SIG-M5 treated with dmso at 0.1 percent for 504 hours (cell line): ENCODE results near the gene BRIP1.
A peak's percentile ranks its signal among the peaks of the same experiment; 100 is the strongest.
"Not testable (repeated sequence)": the region's sequence is repeated elsewhere in the genome, so short reads cannot be mapped to it uniquely, and the experiment has no call there.

Experiments
- DNase-seq: peaks from one replicate; lab custom pipeline; 2025; ENCODE audit not compliant: unreplicated experiment; lab: John Stamatoyannopoulos, UW

Gene BRIP1

DNA sequence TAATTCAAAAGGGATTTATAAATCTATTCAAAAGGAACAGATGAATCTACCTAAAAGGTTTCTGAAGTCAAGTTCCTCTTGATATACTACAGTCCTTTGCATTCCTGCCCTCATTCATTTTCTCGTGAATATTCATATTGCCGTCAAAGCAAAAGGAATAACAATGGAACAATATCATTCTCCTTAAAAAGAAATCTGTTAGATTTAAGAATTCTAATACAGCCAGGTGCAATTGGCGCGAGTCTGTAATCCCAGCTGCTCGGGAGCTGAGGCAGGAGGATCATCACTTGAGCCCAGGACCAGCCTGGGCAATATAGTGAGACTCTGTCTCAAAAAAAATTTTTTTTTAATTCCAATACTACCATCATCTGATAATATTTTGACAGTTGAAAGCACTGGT lies 130.3 kb downstream of the BRIP1 start:
- DNase-seq = no peak

DNA sequence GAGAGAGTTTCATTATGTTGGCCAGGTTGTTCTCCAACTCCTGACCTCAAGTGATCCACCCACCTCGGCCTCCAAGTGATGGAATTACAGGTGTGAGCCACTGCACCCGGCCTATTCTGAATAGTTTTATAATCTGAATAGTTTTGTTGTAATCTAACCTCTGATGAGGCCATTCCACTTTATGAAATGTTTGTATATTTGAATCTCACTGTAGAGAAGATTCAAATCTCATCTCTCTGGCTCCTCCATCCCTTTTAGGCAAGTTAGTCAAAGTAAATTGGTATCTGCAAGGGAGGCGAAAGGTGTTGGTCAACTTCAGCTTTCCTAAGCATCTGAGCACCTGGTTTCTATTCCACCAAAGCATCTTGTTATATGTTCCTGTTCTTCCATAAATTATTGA lies 131.2 kb downstream of the BRIP1 start:
- DNase-seq = no peak

DNA sequence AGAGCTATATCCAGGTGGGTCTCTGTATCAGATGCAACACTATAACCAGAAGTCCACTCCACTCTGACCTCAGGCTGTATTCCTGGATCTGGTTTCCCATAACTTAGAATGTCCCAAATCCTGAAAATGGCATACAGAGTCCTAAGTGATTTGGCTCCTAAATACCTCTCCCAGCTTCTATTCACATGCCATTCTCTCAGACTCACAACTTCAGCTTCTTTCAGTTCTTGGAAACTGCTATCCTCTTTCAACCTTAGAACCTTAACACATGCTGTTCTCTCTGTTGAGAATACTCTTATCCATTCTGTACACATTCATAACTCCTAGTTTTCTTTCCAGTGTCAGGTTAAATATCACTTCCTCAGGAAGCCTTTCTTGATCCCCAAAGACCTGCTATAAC lies 132.0 kb downstream of the BRIP1 start:
- no peak for DNase-seq

DNA sequence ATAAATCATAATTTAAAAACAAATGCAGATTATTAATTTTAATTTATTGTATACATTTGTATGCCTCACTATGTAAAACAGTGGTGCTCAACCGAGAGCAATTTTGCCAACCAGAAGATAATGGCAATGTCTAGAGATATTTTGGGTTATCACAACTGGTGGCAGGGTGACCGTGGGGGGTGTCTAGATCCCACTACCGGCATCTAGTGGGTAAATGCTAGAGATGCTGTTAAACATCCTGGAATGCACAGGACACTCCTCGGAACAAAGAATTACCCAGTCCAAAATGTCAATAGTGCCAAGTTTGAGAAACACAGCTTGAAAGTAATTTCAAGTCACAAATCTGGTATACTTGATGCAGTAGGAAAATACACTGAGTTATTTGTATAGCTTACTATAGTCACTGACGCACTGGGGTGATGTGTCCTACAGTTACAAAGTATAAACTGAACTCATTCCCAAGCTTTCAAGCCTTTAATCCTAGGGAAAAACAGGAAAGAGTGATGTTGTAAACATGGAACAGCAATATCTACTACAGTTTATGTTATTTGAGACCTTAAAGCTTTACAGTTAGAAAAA lies 133.5 kb downstream of the BRIP1 start:
- peak; percentile 67 for DNase-seq

DNA sequence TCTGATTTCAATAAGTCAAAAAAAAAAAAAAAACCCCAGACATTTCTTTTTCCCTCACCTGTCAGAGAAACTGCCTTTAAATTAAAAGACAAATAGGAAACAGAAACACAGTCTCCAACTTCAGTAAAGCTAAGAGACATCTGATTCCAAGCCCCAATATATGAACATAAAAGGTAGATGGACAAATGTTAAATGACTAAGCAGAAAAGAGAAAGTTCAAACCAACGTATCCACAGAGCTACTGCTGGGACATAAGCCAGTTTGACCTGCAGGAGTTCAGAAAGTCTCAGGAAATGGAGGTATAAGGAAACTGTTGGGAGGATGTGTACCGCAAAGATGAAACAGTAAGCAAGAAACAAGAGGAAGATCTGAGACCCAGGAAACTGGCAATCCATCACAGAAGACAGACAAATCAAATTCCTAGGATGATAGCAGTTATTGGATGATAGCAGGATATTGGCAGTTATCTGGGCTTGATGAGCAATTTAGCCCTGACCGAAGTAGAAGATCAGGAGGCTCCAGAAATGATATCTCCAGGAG lies 135.0 kb downstream of the BRIP1 start:
- no peak for DNase-seq

DNA sequence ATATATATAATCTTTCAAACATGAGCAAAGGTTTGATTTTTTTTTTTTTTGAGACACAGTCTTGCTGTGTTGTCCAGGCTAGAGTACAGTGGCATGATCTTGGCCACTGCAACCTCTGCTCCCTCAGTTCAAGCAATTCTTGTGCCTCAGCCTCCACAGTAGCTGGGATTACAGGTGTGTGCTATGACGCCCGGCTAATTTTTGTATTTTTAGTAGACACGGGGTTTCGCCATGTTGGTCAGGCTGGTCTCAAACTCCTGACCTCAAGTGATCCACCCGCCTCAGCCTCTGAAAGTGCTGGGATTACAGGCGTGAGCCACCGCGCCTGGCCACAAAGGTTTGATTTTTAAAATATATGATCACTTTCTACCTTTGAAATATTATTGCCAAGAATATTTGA lies 135.5 kb downstream of the BRIP1 start:
- not testable (repeated sequence) for DNase-seq

DNA sequence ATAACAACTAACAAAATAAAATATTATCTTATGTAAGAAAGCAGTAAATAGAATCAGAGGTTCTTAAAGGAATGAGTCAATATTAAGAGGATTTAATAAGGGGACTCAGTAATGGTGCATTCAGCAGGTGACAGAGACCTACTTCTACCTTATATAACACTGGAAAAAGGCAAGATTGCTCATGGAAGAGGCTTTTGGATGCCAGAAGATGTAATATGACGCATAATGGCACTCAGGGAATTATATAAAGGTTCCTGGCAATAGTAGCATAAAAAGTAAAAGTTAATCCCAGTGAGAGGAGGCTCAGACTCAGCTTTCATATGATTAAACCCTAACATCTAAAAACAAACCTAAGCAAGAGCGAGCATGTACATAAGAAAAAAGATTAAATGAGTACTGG lies 136.4 kb downstream of the BRIP1 start:
- no peak for DNase-seq

DNA sequence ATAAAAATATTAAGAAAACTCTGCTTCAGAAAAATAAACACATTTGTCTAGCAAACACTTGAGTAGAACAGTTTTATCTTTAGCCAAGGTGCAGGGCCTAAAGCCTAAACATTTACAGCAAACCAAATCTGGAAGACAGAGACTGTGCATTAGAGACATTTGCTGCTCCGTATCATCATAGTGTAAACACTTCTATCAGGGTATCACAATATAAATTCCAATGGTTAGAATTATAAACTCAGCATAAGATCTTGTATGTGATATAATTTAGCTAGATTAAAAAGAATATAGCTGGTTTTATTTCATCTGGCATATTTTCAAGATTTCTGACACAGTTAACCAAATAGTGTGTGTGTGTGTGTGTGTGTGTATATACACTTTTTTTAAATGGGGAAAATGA lies 138.6 kb downstream of the BRIP1 start:
- no peak for DNase-seq

DNA sequence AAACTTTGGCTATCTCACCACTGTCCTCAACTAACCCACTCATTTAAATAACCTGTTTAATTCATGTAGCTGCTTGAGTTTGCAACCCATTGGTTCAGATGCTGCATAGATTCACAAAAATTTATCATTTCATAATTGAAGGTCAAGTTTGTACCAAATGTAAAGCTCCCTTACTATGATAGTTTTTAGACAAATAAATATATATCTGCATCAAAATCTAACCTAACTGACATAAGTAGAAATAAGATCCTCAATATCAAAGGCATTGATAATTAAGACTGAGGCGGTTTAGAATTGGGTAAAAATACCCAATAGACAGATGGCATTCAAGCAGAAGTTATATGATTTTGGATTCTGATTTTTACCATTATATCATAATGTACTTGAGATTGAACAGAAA lies 139.4 kb downstream of the BRIP1 start:
- no peak for DNase-seq

DNA sequence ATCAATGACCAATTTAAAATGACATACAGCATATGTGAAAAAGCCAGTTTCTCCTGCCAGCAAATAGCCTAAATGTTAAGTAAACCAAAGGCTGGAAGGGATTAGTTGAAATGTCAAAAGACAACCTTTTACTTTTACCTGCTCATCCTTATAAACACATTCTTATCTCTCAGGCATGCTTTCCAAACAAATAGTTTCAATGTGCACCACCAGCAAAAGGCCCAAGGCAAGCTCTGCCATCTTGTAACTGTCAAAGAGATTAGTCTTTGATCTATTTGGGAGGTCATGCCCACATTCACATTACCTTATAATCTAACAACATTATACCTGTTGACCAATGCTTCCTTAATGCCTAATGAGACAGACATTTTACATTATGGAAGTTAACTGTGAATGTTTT lies 140.1 kb downstream of the BRIP1 start:
- peak; percentile 85 for DNase-seq

DNA sequence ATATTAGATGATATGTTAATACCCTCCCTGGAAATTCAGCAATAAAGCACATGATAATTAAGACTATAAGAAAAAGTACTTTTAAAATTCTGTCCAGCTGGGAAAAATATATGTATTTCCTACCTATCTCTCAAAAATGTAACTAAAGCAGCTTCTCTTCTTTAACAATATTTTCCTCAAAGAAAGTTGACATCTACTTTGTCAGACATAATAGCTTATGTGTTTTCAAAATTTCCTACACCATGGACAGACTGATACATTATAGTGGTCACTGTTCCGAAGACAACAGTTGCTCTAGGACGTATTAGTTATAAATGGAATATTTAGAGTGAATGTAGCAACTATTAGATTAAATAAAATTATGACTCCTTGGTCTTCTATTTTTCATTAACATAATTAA lies 140.9 kb downstream of the BRIP1 start:
- no peak for DNase-seq

DNA sequence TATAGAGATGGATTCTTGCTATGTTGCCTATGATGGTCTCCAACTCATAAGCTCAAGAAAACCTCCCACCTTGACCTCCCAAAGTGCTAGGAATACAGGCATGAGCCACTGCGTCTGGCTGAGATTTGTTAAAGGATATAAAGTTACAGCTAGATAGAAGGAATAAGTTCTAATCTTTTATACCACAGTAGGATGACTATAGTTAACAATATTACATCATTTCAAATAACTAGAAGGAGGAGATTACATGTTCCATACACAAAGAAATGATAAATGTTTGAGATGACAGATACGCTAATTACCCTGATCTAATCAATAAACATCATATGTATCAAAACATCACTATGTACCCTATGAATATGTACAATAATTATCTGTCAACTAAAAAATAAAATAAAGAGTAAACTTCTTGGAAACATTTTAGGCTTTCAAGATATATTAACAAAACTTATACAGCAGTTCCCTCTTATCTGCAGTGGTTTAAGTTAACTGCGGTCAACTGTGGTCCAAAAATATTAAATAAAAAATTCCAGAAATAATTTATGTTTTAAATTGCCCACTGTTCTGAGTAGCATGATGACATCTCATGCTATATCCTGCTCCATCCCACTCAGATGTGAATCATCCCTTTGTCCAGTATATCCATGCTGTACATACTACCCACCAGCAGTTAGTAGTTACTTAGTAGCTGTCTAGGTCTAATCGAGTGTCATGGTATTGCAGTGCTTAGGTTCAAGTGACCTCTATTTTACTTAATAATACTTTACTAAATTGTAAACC lies 143.1 kb downstream of the BRIP1 start:
- no peak for DNase-seq

DNA sequence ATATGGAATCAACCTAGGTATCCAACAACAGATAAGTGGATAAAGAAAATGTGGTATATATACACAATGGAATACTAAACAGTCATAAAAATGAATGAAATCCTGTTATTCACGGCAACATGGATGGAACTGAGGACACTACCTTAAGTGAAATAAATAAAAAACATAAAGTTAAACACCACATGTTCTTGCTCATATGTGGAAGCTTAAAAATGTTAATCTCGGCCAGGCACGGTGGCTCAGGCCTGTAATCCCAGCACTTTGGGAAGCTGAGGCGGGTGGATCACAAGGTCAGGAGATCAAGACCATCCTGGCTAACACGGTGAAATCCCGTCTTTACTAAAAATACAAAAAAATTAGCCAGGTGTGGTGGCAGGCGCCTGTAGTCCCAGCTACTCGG lies 144.1 kb downstream of the BRIP1 start:
- not testable (repeated sequence) for DNase-seq

DNA sequence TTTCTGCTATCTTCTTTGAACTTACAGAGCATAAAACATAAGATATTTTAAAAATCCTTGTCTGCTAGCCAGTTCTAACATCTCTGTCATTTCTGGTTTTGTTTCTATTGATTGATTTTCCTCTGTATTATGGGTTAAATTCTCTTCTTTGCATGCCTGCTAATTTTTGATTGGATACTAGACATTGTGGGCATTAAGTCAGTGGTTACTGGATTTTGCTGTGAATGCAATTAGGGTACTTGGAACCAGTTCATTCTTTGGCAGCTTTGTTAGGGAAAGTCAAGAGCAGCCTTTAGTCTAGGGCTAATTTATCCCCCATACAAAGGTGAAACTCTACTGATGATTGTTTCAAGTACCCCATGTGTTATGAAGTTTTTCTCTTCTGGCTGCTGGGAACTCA lies 145.3 kb downstream of the BRIP1 start:
- DNase-seq = no peak

DNA sequence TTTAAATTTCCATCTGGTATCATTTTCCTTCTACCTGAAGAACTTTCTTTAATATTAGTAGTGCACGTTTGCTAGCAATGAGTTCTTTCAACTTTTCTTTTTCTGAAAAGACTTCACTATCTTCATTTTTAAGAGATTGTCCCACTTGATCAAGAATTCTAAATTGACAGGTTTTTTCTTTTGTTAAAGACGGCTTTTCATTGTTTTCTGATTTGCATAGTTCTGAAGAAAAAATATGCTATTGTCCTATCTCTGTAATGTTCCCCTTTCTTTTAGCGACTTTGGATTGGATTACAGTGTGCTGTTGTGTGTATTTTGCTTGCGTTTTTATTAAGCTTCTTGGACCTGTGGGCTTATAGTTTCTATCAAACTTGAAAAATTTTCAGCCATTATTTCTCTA lies 146.0 kb downstream of the BRIP1 start:
- DNase-seq = no peak

DNA sequence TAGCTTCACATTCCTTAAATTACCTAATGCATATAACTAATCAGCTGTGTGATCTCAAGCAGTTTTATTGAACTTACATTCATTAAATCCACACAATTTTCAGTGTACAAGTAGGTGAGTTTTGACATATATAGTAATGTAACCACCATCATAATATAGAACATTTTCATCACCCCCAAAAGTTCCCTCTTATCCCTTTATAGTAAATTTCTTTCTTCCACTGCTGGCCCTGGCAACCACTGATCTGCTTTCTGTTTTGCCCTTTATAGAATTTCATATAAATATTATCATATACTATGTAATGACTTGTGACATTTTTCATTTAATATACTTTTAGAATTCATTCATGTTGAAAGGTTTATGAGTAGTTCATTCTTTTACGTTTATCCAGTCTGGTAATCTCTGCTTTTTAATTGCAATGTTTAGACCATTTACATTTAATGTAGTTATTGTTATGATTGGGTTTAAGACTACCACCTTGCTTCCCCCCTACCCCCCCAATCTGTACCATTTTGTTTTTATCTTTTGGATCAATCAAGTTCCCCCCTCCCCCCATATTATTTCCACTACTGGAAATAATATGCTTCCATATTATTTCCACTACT lies 147.0 kb downstream of the BRIP1 start:
- DNase-seq = no peak

DNA sequence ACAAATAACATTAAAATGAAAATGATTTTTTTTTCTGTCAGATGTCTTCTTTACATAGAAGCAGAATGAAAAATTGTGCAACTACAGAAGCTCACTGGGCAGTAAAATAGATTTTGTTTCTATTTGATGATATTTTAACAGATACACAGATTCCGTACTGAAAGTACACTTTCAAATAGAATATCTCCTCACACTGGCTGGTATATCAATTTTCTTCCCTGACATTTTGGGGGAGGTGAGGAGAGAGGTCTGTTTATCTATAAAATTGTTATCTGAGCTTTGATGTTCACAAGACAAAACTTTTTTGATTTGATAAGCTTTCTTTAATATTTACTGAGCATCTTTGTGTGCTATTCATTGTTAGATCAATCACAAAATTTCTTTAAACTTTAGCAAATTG lies 148.0 kb downstream of the BRIP1 start:
- no peak for DNase-seq

DNA sequence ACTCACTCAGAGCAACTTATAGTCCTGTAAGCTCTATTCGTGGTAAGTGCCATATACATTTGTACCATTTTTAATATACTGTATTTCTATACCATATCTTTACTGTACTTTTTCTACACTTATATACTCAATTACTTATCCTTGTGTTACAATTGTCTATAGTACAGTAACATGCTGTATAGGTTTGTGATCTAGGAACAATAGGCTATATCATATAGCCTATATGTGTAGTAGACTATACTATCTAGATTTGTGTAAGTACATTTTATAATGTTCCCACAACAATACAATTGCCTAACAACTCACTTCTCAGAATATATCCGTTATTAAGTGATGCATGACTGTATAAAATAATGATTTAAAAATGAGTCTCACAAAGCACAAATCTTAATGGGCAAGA lies 149.0 kb downstream of the BRIP1 start:
- DNase-seq = no peak

DNA sequence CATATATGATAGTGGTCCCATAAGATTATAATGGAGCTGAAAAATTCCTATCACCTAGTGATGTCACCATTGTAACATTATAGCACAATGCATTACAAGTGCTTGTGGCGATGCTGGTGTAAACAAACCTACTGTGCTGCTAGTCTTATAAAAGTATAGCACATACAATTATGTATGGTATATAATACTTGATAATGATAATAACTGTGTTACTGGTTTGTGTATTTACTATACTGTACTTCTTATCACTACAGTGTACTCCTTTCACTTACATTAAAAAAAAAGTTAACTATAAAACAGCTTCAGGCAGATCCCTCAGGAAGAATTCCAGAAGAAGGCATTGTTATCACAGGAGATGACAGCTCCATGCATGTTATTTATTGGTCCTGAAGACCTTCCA lies 150.3 kb downstream of the BRIP1 start:
- DNase-seq = no peak

DNA sequence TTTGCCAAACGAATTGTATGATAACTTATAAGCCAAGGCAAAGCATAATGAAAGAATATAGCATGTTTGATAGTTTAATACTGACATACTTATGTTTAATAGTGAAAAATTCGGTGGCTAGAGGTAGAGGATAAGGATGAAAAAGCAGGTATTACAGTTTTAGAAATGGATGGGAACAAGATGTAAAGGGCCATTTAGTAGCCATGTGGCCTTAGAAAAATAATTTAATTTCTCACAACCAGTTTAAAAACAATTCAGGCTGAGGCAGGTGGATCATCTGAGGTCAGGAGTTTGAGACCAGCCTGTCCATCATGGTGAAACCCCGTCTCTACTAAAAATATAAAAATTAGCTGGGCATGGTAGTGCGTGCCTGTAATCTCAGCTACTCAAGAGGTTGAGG lies 152.8 kb downstream of the BRIP1 start:
- no peak for DNase-seq

DNA sequence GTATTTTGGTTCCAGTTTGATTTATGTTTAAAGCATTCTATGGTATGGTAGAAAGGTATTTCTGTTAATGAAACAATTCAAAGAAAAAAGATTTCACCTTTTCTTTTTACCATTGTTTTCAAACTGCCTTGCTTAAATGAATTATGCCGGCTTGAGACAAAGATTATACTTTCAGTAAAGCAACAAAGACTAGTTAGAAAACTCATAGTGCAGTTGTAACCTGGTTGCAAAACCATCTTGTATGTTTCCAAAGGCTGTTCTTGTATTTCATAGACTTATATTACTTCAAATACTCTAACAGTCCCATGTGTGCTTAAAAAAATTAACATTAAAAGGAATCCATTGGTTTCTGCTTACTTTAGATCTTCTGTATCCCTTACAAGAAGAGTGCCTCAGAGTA lies 153.8 kb downstream of the BRIP1 start:
- DNase-seq = no peak

DNA sequence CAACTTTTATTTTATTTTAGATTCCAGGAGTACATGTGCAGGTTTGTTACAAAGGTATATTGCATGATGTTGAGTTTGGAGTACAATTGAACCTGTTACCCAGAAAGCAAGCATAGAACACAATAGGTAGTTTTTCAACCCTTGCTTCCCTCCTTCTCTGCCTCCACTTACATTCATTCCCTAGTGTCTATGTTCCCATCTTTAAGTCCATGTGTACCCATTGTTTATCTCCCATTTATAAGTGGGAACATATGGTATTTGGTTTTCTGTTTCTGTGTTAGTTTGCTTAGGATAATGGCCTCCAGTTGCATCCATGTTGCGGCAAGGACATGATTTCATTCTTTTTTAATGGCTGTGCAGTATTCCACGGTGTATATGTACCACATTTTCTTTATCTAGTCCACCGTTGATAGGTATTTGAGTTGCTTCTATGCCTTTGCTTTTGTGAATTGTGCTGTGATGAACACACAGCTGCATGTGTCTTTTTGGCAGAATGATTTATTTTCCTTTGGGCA lies 158.3 kb downstream of the BRIP1 start:
- no peak for DNase-seq
